OCI-LY7 (cell line): ENCODE measurements around the gene PZP. TPM values are rescaled to one million over a fixed set of nuclear protein-coding genes. Genes with fewer than 3 reads are reported as not detected.

Experiments used
- BruUV-seq: library from RNA; stranded (reverse); fragments of 400-500 nt; replicated peaks from 2 replicates; lab custom pipeline; 2021; lab: Mats Ljungman, UMichigan
- CTCF ChIA-PET: fragments of 300-600 bp; sonication (Branson Sonifier 250); formaldehyde crosslinking; loops from one replicate; lab custom pipeline; 2022; ENCODE audit warnings: antibody characterized with exemption; ENCODE audit not compliant: unreplicated experiment; lab: Charles Lee
- POLR2A ChIA-PET: fragments of 300-600 bp; sonication (Branson Sonifier 250); formaldehyde crosslinking; loops from one replicate; lab custom pipeline; 2022; ENCODE audit warnings: antibody characterized with exemption; lab: Charles Lee
- DNase-seq: peaks from one replicate; pipeline ENCODE4 v3.0.0-alpha.2; 2015; ENCODE audit warnings: low spot score
- H2AFZ ChIP-seq: fragments of 200-600 bp; sonication (generic), shearing (Covaris generic); 2 replicates; pipeline ENCODE4 v1.6.1; 2014; ENCODE audit warnings: mild to moderate bottlenecking, antibody characterized with exemption, low read length, moderate library complexity
- H3K27ac ChIP-seq: fragments of 200-600 bp; sonication (generic); 2 replicates; pipeline ENCODE4 v1.5.1; 2014; ENCODE audit warnings: mixed run types, low read depth, mild to moderate bottlenecking, moderate library complexity, low read length, inconsistent platforms; ENCODE audit not compliant: poor library complexity, severe bottlenecking
- H3K36me3 ChIP-seq: fragments of 200-600 bp; sonication (generic); 2 replicates; pipeline ENCODE4 v1.6.1; 2014; ENCODE audit warnings: mild to moderate bottlenecking, antibody characterized with exemption, low read length, moderate library complexity, mixed read lengths; ENCODE audit not compliant: insufficient read depth
- H3K4me1 ChIP-seq: fragments of 200-600 bp; sonication (generic); 2 replicates; pipeline ENCODE4 v1.5.1; 2014; ENCODE audit warnings: mild to moderate bottlenecking, low read length; ENCODE audit not compliant: insufficient read depth, poor library complexity, severe bottlenecking
- H3K4me2 ChIP-seq: fragments of 200-600 bp; sonication (generic); 2 replicates; pipeline ENCODE4 v1.6.1; 2014; ENCODE audit warnings: mild to moderate bottlenecking, low read length
- H3K4me3 ChIP-seq: fragments of 200-600 bp; sonication (generic); 2 replicates; pipeline ENCODE4 v1.5.1; 2014; ENCODE audit warnings: mild to moderate bottlenecking, low read depth, low read length; ENCODE audit not compliant: poor library complexity, severe bottlenecking
- H3K79me2 ChIP-seq: fragments of 200-600 bp; sonication (generic); 2 replicates; pipeline ENCODE4 v1.6.1; 2016; ENCODE audit warnings: low read depth, mild to moderate bottlenecking, low read length, moderate library complexity, mixed read lengths; ENCODE audit not compliant: insufficient read depth
- H3K9me2 ChIP-seq: fragments of 200-600 bp; sonication (generic); 2 replicates; pipeline ENCODE4 v1.6.1; 2016; ENCODE audit warnings: mild to moderate bottlenecking, low read length, mixed read lengths; ENCODE audit not compliant: insufficient read depth
- H3K9me3 ChIP-seq: fragments of 200-600 bp; sonication (generic); 2 replicates; pipeline ENCODE4 v1.6.1; 2014; ENCODE audit warnings: mild to moderate bottlenecking, mixed run types, low read length, mixed read lengths
- H4K20me1 ChIP-seq: fragments of 200-600 bp; sonication (generic); 2 replicates; pipeline ENCODE4 v1.6.1; 2014; ENCODE audit warnings: mild to moderate bottlenecking, antibody characterized with exemption, low read length, moderate library complexity, mixed read lengths; ENCODE audit not compliant: insufficient read depth
- EZH2phosphoT487 ChIP-seq: fragments of 200-600 bp; sonication (generic); IDR thresholded peaks from 2 replicates; pipeline ENCODE4 v1.6.1; 2018; ENCODE audit warnings: low read depth, borderline replicate concordance, mild to moderate bottlenecking, mixed run types, antibody characterized with exemption, low read length, moderate library complexity, mixed read lengths
- intact Hi-C: fragments of 100-400 bp; cut with micrococcal nuclease; formaldehyde crosslinking; loops from one replicate; pipeline ENCODE4 v1.10.0; 2022; ENCODE audit not compliant: unreplicated experiment
- total RNA-seq, 2 experiments: library from RNA; depleted of rRNA in 1 of 2; stranded (reverse); fragments of >200 nt in 1 of 2; shearing (Covaris generic) in 1 of 2; gene quantifications; 2 replicates each; pipeline ENCODE4 v1.2.3, GENCODE V29; 2014 to 2022
- TF ChIP-seq, protein P1 (sequence below): fragments of 200-600 bp; sonication (generic); conservative IDR thresholded peaks from 2 replicates; pipeline ENCODE4 v1.5.1; 2014; ENCODE audit warnings: mild to moderate bottlenecking, antibody characterized with exemption, low read length, moderate library complexity, mixed read lengths

Gene PZP
- total RNA-seq, 2 experiments from 2014 or later, result not detected

DNA sequence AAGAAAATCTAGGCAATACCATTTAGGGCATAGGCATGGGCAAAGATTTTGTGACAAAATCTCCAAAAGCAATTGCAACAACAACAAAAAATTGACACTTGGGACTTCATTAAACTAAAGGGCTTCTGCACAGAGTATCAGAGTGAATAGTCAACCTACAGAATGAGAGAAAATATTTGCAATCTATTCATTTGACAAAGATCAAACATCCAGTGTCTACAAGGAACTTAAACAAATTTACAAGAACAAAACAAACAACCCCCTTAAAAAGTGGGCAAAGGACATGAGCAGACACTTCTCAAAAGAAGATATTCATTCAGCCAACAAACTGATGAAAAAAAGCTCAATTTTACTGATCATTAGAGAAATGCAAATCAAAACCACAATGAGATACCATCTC is 44.1 kb upstream of the PZP start:
- no peaks in the 10 kb centered on the region for H3K79me2 ChIP-seq
- no peaks in the 10 kb centered on the region for H4K20me1 ChIP-seq
- TF ChIP-seq, protein P1, sequence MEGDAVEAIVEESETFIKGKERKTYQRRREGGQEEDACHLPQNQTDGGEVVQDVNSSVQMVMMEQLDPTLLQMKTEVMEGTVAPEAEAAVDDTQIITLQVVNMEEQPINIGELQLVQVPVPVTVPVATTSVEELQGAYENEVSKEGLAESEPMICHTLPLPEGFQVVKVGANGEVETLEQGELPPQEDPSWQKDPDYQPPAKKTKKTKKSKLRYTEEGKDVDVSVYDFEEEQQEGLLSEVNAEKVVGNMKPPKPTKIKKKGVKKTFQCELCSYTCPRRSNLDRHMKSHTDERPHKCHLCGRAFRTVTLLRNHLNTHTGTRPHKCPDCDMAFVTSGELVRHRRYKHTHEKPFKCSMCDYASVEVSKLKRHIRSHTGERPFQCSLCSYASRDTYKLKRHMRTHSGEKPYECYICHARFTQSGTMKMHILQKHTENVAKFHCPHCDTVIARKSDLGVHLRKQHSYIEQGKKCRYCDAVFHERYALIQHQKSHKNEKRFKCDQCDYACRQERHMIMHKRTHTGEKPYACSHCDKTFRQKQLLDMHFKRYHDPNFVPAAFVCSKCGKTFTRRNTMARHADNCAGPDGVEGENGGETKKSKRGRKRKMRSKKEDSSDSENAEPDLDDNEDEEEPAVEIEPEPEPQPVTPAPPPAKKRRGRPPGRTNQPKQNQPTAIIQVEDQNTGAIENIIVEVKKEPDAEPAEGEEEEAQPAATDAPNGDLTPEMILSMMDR, result no peak
- TF ChIP-seq EZH2phosphoT487, result no peak
- H3K27ac ChIP-seq, result no peak overlapping the region
- no peak overlapping the region for H3K4me2 ChIP-seq
- no peak overlapping the region for H3K4me3 ChIP-seq
- H2AFZ ChIP-seq, result no peak overlapping the region
- intact Hi-C loops, result no loop called here
- H3K9me3 ChIP-seq, result no peaks in the 10 kb centered on the region
- CTCF ChIA-PET, result no interaction called here
- no peaks in the 10 kb centered on the region for H3K4me1 ChIP-seq
- H3K36me3 ChIP-seq, result no peaks in the 10 kb centered on the region
- POLR2A ChIA-PET, result no interaction called here
- H3K9me2 ChIP-seq, result no peaks in the 10 kb centered on the region
- DNase-seq, result no peak
- no TSS peak for BruUV-seq

DNA sequence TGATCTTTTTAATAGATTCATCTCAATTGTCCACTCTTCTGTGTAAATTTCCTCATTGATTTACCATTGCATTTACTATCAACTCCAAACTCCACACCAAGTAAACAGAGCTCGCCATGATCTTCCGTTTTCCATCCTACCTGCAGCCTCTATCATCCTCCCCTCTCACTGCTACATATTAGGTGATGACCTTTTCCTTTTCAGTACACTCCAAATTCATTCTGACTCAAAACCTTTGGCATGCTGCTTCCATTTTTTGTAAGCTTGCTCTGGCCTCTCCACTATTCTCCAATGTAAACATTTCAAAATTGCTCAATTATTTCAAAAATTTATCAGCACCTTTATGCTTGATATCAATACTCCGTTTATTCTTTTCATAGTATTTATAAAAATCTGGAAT is 40.2 kb upstream of the PZP start:
- no TSS peak for BruUV-seq
- CTCF ChIA-PET, result no interaction called here

DNA sequence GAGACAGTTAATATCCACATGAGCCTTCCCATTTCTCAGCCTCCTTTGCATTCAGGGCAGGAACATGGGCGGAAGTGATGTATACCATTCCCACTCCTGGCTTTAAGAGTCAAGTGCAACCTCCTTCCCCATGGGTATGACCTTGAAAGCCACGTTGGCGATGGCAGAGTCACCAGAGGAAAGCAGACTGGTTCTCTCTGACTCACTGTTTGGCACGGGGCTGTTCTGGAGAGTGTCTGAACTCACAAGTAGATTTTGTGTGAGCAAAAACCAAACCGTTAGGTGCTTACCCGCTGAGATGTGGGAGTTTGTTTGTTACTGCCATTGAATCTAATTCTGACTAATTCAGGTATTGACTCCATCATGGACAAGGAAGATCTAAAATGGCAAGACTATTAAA is 36.7 kb upstream of the PZP start:
- CTCF ChIA-PET, result no interaction called here
- intact Hi-C loops, result no loop called here
- Histone ChIP-seq H3K36me3 (no peaks in the 10 kb centered on the region), H3K4me1 (no peaks in the 10 kb centered on the region), H3K4me2 (no peak overlapping the region), H3K9me2 (no peaks in the 10 kb centered on the region), H3K27ac (no peak overlapping the region), H4K20me1 (no peaks in the 10 kb centered on the region), H3K79me2 (no peaks in the 10 kb centered on the region), H3K4me3 (no peak overlapping the region), H3K9me3 (no peaks in the 10 kb centered on the region), H2AFZ (no peak overlapping the region)
- no peak for DNase-seq
- no TSS peak for BruUV-seq
- POLR2A ChIA-PET, result interaction anchor here (1.8 kb wide), 1 partner anchor 12 kb away, joined by 3 read pairs; no protein-coding TSS in a partner anchor
- TF ChIP-seq, protein P1, result no peak
- no peak for TF ChIP-seq EZH2phosphoT487

More for the DNA sequence above, 40.2 kb upstream of the PZP start:
- Histone ChIP-seq H3K4me3 (no peak overlapping the region), H3K4me2 (no peak overlapping the region), H3K4me1 (no peaks in the 10 kb centered on the region), H3K9me2 (no peaks in the 10 kb centered on the region), H3K79me2 (no peaks in the 10 kb centered on the region), H3K36me3 (no peaks in the 10 kb centered on the region), H3K9me3 (no peaks in the 10 kb centered on the region), H3K27ac (no peak overlapping the region), H2AFZ (no peak overlapping the region), H4K20me1 (no peaks in the 10 kb centered on the region)
- no peak for DNase-seq
- POLR2A ChIA-PET, result interaction anchor here (1.1 kb wide), 1 partner anchor 23 kb away, joined by 3 read pairs; no protein-coding TSS in a partner anchor
- TF ChIP-seq EZH2phosphoT487, result no peak
- TF ChIP-seq, protein P1, result no peak
- intact Hi-C loops, result no loop called here
